GM21360 (cell line): ENCODE results near the gene CDK4.
"Not testable (repeated sequence)": the region's sequence is repeated elsewhere in the genome, so short reads cannot be mapped to it uniquely, and the experiment has no call there.

ENCODE experiments used
- ATAC-seq: cut with Tn5 transposase; IDR thresholded peaks from one replicate; pipeline ENCODE4 v1.9.1; 2021; ENCODE audit warnings: mild to moderate bottlenecking, moderate library complexity; ENCODE audit not compliant: unreplicated experiment

Gene CDK4

GRCh38 chr12:57715036-57715748, 36.9 kb downstream of the CDK4 start:
- ATAC-seq, result not testable (repeated sequence)

- ATAC-seq, result no peak
Measured at GRCh38 chr12:57713209-57713608, 38.9 kb downstream of the CDK4 start.

GRCh38 chr12:57712701-57713100, 39.4 kb downstream of the CDK4 start:
- ATAC-seq, result no peak

GRCh38 chr12:57708296-57708695, 43.8 kb downstream of the CDK4 start:
- no peak for ATAC-seq

DNA sequence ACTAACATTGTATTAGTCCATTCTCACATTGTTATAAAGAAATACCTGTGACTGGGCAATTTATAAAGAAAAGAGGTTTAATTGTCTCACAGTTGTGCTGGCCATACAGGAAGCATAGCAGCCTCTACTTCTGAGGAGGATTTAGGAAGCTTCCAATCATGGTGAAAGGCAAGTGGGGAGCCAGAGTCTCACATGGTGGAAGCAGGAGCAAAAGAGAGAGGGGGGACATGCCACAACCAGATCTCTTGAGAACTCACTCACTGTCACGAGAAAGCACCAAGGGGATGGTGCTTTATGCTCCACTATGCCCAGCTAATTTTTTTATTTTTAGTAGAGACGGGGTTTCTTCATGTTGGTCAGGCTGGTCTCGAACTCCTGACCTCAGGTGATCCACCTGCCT, 44.9 kb downstream of the CDK4 start:
- ATAC-seq, result no peak

DNA sequence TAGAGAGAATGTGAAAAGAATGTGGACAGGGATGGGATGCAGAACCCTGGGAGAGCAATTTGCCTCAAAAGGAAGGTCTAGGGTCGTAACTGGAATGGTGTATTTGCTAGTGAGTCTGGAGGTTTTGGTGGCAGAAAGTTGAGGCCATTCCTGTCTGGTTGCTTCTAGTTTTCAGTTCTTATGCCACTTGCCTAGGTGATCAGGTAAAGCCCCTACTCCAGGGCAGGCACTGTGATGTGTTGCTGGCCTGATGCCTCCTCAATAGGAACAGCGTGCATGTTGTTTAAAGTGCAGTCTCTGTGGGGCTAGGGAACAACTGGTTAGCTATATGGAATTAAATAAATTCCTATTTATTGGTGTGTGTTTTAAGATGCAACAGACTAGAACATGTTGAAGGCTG, 51.8 kb downstream of the CDK4 start:
- no peak for ATAC-seq

DNA sequence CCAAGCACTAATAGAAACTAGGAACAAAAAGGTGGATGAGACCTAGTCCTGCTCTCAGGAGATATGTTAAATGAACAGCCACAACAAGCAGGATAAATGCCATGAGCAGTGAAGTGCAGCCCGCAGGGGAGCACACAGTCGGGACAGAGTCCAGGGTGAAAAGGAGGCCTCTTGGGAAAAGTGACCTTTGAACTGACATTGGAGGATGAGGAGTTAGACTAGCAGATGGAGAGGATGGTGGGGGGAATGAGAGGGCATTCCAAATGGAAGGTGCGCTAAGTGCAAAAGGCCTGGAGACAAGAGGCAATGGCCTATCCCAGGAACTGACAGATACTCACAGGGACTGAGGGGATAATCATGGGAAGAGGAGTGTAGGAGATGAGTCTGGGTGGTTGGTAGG, 53.7 kb downstream of the CDK4 start:
- ATAC-seq, result no peak
